Uterus (tissue), 4 donors: Measurements from ENCODE around the gene OXGR1. TPM values are rescaled to one million over a fixed set of nuclear protein-coding genes. Genes with fewer than 3 reads are reported as not detected.

Source experiments
- DNase-seq, 2 donors: peaks; one replicate each; pipeline ENCODE4 v3.0.0-alpha.2; 2019 to 2020
- H3K27ac ChIP-seq, 2 donors: fragments of 200-600 bp; sonication (generic); 1 replicate in 1 of 2; 2 replicates in 1 of 2; pipeline ENCODE4 v1.5.1; 2016 to 2018
- H3K27me3 ChIP-seq, 2 donors: fragments of 200-600 bp; sonication (generic); one replicate each; pipeline ENCODE4 v1.5.1; 2018 to 2019; ENCODE audit warnings: control low read depth in 1 of 2
- H3K36me3 ChIP-seq, 2 donors: fragments of 200-600 bp; sonication (generic); one replicate each; pipeline ENCODE4 v1.5.1; 2019; ENCODE audit warnings: control low read depth in 1 of 2
- H3K4me1 ChIP-seq, 2 donors: fragments of 200-600 bp; sonication (generic); one replicate each; pipeline ENCODE4 v1.5.1; 2018 to 2019; ENCODE audit warnings: control low read depth in 1 of 2
- H3K4me3 ChIP-seq, 2 donors: fragments of 200-600 bp; sonication (generic); 1 replicate in 1 of 2; 2 replicates in 1 of 2; pipeline ENCODE4 v1.5.1; 2018 to 2019; ENCODE audit warnings: mild to moderate bottlenecking in 1 of 2
- H3K9me3 ChIP-seq, 2 donors: fragments of 200-600 bp; sonication (generic); one replicate each; pipeline ENCODE4 v1.5.1; 2019; ENCODE audit warnings: control low read depth in 1 of 2
- CTCF ChIP-seq, 4 experiments: fragments of 200-600 bp in 2 of 4; fragments of 450-650 bp in 2 of 4; sonication (generic) in 2 of 4; IDR thresholded peaks; one replicate each; pipeline ENCODE4 v1.5.1; 2016 to 2019; ENCODE audit warnings: antibody characterized with exemption in 4 of 4, mild to moderate bottlenecking in 2 of 4, moderate library complexity in 1 of 4
- POLR2A ChIP-seq, 2 donors: fragments of 450-650 bp; IDR thresholded peaks; one replicate each; pipeline ENCODE4 v1.6.1; 2016; ENCODE audit warnings: antibody characterized with exemption in 2 of 2, mild to moderate bottlenecking in 1 of 2, moderate library complexity in 1 of 2
- intact Hi-C: fragments of 100-400 bp; cut with DNase I; formaldehyde crosslinking; loops from one replicate; pipeline ENCODE4 v1.15.1; 2023; ENCODE audit warnings: low total_unique reads
- small RNA-seq: library from RNA; depleted of rRNA; stranded (forward); fragments of <200 nt; gene quantifications from one replicate; pipeline ENCODE3, GENCODE V24; 2016
- total RNA-seq, 4 donors: library from RNA; depleted of rRNA in 3 of 4; stranded (reverse); fragments of >200 nt in 3 of 4; gene quantifications; one replicate each; pipeline versions ENCODE4 v1.1.0 to v1.2.4, GENCODE V29; 2014 to 2023
- donor health status: DM: yes; HTN: yes; CAD: no.

Gene OXGR1
- total RNA-seq, 4 donors from 2014 or later = 0.62 to 0.91 TPM; not detected in 2

- no peak overlapping the region for H3K4me3 ChIP-seq
- H3K36me3 ChIP-seq = no peaks in the 10 kb centered on the region
- no peaks in the 10 kb centered on the region for H3K9me3 ChIP-seq
- no peak for TF ChIP-seq POLR2A (IDR thresholded peaks at IDR 0.05)
- no peak for TF ChIP-seq CTCF (IDR thresholded peaks at IDR 0.05)
- intact Hi-C loops = no loop called here
- no peak for DNase-seq
- H3K27ac ChIP-seq = no peak overlapping the region
- H3K27me3 ChIP-seq = no peaks in the 10 kb centered on the region
- no peaks in the 10 kb centered on the region for H3K4me1 ChIP-seq
Measured at GRCh38 chr13:96948127-96948526, 46.1 kb downstream of the OXGR1 start.

DNA sequence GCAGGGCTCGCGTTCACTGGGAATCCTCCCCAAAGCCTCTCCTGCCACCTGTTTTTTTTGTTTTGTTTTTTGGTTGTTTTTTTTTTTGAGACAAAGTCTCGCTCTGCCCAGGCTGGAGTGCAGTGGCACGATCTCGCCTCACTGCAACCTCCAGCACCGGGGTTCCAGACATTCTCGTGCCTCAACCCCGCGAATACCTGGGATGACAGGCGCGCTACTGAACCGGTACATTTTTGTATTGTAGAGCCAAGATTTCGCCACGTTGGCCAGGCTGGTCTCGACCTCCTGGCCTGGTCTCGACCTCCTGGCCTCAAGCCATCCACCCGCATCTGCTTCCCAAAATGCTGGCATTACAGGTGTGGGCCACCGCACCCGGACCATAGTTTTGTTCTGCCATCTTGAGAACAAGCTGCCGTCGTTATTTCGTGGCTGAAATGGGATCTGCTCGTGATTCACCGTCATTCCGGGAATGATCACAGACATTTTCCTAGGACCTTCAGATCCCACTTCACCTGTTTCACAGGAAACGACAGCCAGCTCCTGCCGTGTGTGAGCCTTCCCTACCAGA, 46.8 kb downstream of the OXGR1 start:
- no peak for TF ChIP-seq POLR2A (IDR thresholded peaks at IDR 0.05)
- no peak overlapping the region for H3K27ac ChIP-seq
- intact Hi-C loops = no loop called here

DNA sequence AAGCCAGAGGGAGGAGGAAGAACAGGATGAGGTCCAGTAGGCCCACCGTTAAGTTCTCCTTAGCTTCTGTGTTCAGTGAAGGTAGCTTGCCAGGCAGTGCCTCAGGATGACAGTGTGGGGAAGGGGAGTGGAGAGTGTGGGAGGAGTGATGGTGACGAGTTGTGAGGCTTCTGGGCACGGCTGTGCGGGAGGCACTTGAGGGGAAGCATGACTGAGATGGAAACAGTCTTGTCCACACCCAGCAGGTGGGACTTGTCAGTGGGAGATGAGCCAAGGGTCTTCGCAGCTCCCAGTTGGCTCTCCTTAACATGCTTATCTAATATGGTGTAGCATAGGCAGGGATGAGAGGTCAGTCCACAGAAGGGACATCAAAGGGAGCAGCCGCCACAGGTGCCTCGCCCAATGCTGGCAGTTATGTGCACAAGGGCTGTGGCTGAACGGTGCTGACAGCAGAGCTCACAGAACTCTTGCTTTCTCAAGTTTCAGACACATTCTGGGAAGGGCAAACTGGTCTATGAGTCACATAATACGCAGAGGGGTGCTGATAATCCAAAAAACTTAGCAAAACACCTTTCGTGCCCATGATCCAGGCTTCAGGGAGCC, 47.5 kb downstream of the OXGR1 start:
- Histone ChIP-seq H3K9me3 (no peaks in the 10 kb centered on the region), H3K4me3 (no peak overlapping the region), H3K27me3 (no peaks in the 10 kb centered on the region), H3K36me3 (no peaks in the 10 kb centered on the region), H3K27ac (no peak overlapping the region), H3K4me1 (no peaks in the 10 kb centered on the region)
- TF ChIP-seq CTCF (IDR thresholded peaks at IDR 0.05) = no peak
- intact Hi-C loops = no loop called here
- DNase-seq = no peak

More for the DNA sequence above, 46.8 kb downstream of the OXGR1 start:
- Histone ChIP-seq H3K4me1 (no peaks in the 10 kb centered on the region), H3K9me3 (no peaks in the 10 kb centered on the region), H3K27me3 (no peaks in the 10 kb centered on the region), H3K4me3 (no peak overlapping the region), H3K36me3 (no peaks in the 10 kb centered on the region)
- DNase-seq = no peak

DNA sequence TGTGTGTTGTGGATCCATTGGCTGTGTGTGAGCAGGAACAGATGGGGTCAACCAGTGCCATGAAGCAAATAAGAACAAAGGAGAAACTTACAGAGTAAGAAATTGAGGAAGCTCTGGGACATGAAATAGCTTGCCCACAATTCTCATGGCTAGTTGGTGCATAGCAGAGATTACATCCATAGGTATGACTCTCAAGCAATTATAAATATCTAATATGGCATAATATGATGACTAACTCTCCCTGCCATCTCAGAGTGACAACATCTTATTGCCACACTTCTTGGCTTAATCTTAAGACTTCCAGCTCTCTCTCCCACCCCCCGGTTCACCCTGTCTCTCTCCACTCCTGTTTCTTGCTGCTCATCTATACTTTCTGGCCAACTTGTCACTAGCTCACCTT, 53.3 kb downstream of the OXGR1 start:
- no peaks in the 10 kb centered on the region for H3K4me1 ChIP-seq
- H3K9me3 ChIP-seq = no peaks in the 10 kb centered on the region
- H3K36me3 ChIP-seq = no peaks in the 10 kb centered on the region
- no peak for DNase-seq
- H3K27me3 ChIP-seq = no peaks in the 10 kb centered on the region
- H3K4me3 ChIP-seq = no peak overlapping the region
- TF ChIP-seq CTCF (IDR thresholded peaks at IDR 0.05) (no peak), POLR2A (IDR thresholded peaks at IDR 0.05) (no peak)
- H3K27ac ChIP-seq = no peak overlapping the region
- intact Hi-C loops = no loop called here

DNA sequence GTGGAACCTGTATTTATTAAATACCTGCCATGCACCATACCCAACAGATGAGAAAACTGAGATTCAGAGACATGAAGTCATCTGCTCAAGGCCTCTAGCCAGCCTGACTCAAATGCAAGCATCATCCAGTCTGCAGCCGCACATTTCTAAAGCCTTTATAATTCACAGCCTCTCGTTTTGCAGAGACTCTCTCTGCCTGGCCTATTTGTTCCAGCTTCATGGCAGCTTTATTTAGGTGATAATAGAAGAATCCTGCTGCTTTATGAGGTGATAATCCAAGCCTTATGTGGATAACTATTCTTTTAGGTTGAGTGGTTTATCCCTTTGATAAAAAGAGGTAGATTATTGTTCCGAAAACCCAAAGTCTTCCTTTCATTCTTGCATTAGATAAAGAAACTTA, 58.4 kb downstream of the OXGR1 start:
- Histone ChIP-seq H3K4me1 (no peaks in the 10 kb centered on the region), H3K4me3 (no peak overlapping the region), H3K27ac (no peak overlapping the region), H3K9me3 (no peaks in the 10 kb centered on the region), H3K36me3 (no peaks in the 10 kb centered on the region), H3K27me3 (no peaks in the 10 kb centered on the region)
- intact Hi-C loops = no loop called here
- DNase-seq = no peak
- TF ChIP-seq POLR2A (IDR thresholded peaks at IDR 0.05) (no peak), CTCF (IDR thresholded peaks at IDR 0.05) (no peak)

Small RNA genes within 50 kb of the gene (small RNA-seq; reads per million reads assigned to genes)
- not detected for gene RN7SKP7

Other genes with a start within 250 kb of the OXGR1 start
- gene MBNL2, start 227.9 kb upstream of the OXGR1 start, total RNA-seq = 100 to 1,000 TPM in 1 of 4 donors, 10 to 100 TPM in 3; 50.7 to 115 (median 72.0) TPM